Measurements from ENCODE around the gene EEF1A1. TPM values are rescaled to one million over a fixed set of nuclear protein-coding genes. Genes with fewer than 3 reads are reported as not detected.
A peak's percentile ranks its signal among the peaks of the same experiment; 100 is the strongest.

The EEF1A1 gene
- total and polyA plus RNA-seq, 2 of the 8 experiments (the other 6 are each of a cell fraction or from before 2014, with no cell fraction given), result 13,823 to 13,927 TPM

DNA sequence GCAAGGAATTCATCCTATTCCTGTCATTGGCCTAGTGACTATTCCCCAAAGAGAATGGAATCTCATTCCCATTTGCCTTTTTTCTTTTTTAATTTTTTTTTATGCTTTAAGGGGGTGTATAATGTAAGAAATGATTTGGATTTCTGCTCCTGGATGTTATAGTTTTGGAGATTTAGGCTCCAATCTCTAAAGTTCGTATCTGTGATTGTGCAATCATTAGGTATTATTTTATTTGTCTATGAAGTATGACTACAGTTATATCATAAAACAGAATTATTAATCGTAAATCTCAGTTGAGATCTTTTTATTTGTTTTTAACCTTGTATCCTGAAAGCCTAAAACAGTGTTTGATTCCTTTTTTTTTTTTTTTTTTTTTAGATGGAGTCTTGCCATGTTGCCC is 41.7 kb upstream of the EEF1A1 start:
- H3K23ac ChIP-seq (ENCODE audit: insufficient read length), result no peak overlapping the region
- no peaks in the 10 kb centered on the region for H3K9me3 ChIP-seq (ENCODE audit: insufficient read depth in 2 of 2, low read depth in 1 of 2, low read length in 1 of 2)
- ChIA-PET CTCF (ENCODE audit: partially characterized antibody) (interaction anchor here (2.9 kb wide), 1 partner anchor 14 kb away, joined by 10 read pairs; no protein-coding TSS in a partner anchor), POLR2A (ENCODE audit: partially characterized antibody) (interaction anchor here (45.0 kb wide), 1 partner anchor 41 kb away, joined by 1482 read pairs; the partner anchor contains the start of gene EEF1A1)
- H3K9ac ChIP-seq (replicated peaks in 1 of 4; ENCODE audit: extremely low read depth in 1 of 4, low read depth in 3 of 4, low read length in 3 of 4), result no peak overlapping the region
- no peak overlapping the region for H3K4me3 ChIP-seq (ENCODE audit: extremely low read depth in 1 of 4, insufficient read depth in 2 of 4, low read depth in 3 of 4, low read length in 4 of 4)
- no peak overlapping the region for H4K5ac ChIP-seq (ENCODE audit: insufficient read length, low read depth, low read length)
- no peak overlapping the region for H2BK20ac ChIP-seq (ENCODE audit: low read length)
- no peaks in the 10 kb centered on the region for H3K79me2 ChIP-seq (ENCODE audit: control insufficient read depth in 1 of 2, insufficient read depth in 2 of 2, low read length in 2 of 2)
- no peaks in the 10 kb centered on the region for H3K79me1 ChIP-seq (ENCODE audit: low read depth, low read length)
- H4K8ac ChIP-seq (ENCODE audit: extremely low read depth, insufficient read depth, low read length), result no peak overlapping the region
- H3K36me3 ChIP-seq (ENCODE audit: control insufficient read depth in 2 of 4, insufficient read depth in 4 of 4, low read length in 3 of 4), result no peaks in the 10 kb centered on the region
- no peak overlapping the region for H2BK12ac ChIP-seq (ENCODE audit: low read depth, low read length)
- peaks cover 5 to 21% (median 13%) of the 10 kb centered on the region in 4 experiments; a peak in 6 of 7 replicates for H3K4me1 ChIP-seq (replicated peaks in 1 of 4; ENCODE audit: control insufficient read depth in 3 of 4, insufficient read depth in 4 of 4, low read length in 3 of 4)
- 97% methylated on average over 2 of the region's 2 CpGs; no CpG with 5 or more reads in 1 of the 2 experiments for WGBS, 2 experiments (ENCODE audit: extremely low coverage in 1 of 2, insufficient coverage in 1 of 2, insufficient read length in 1 of 2, insufficient replicate concordance in 2 of 2, low coverage in 1 of 2, low lambda C conversion rate in 2 of 2, missing lambda C conversion rate in 1 of 2)
- H3K27me3 ChIP-seq (replicated peaks in 1 of 4; ENCODE audit: control insufficient read depth in 3 of 4, extremely low read depth in 1 of 4, insufficient read depth in 3 of 4, low read length in 3 of 4), result no peaks in the 10 kb centered on the region
- H3K4ac ChIP-seq (replicated peaks; ENCODE audit: insufficient read length, low read depth, low read length), result no peak overlapping the region
- H2BK5ac ChIP-seq (ENCODE audit: low read depth, low read length), result no peak overlapping the region
- no peaks in the 10 kb centered on the region for H3K23me2 ChIP-seq (ENCODE audit: low read depth, low read length)
- H2AK5ac ChIP-seq (ENCODE audit: low read depth, low read length), result no peak overlapping the region
- no peak for FAIRE-seq
- peak; percentile 60; the same call in 1 of the 2 replicates for TF ChIP-seq CEBPB (IDR thresholded peaks at IDR 0.05; ENCODE audit: low read depth, low read length)
- no peak for TF ChIP-seq CHD2 (IDR thresholded peaks at IDR 0.05; ENCODE audit: low read length)
- TF ChIP-seq, protein P1, sequence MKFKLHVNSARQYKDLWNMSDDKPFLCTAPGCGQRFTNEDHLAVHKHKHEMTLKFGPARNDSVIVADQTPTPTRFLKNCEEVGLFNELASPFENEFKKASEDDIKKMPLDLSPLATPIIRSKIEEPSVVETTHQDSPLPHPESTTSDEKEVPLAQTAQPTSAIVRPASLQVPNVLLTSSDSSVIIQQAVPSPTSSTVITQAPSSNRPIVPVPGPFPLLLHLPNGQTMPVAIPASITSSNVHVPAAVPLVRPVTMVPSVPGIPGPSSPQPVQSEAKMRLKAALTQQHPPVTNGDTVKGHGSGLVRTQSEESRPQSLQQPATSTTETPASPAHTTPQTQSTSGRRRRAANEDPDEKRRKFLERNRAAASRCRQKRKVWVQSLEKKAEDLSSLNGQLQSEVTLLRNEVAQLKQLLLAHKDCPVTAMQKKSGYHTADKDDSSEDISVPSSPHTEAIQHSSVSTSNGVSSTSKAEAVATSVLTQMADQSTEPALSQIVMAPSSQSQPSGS (IDR thresholded peaks at IDR 0.05; ENCODE audit: low read length), result no peak
- DNase-seq (ENCODE audit: low read depth in 1 of 2, low spot score in 2 of 2), result no peak
- H2AFZ ChIP-seq (ENCODE audit: low read length), result no peak overlapping the region
- no peak overlapping the region for H3K4me2 ChIP-seq (ENCODE audit: insufficient read depth in 1 of 2, low read depth in 2 of 2, low read length in 2 of 2)
- no peak overlapping the region for H2BK120ac ChIP-seq (replicated peaks; ENCODE audit: low read depth, low read length)
- no peak overlapping the region for H3K56ac ChIP-seq (replicated peaks; ENCODE audit: insufficient read length, low read depth, low read length)
- no peaks in the 10 kb centered on the region for H4K20me1 ChIP-seq (replicated peaks in 1 of 2; ENCODE audit: control insufficient read depth in 1 of 2, insufficient read depth in 2 of 2, low read length in 2 of 2)
- H4K91ac ChIP-seq (replicated peaks; ENCODE audit: insufficient read length, low read length), result peak overlapping the region; percentile 54
- H3K27ac ChIP-seq (ENCODE audit: low read depth, low read length), result no peak overlapping the region
- H3K14ac ChIP-seq (ENCODE audit: insufficient read length), result no peak overlapping the region
- H3K18ac ChIP-seq (ENCODE audit: extremely low read depth, low read length), result no peak overlapping the region
- no peak overlapping the region for H2BK15ac ChIP-seq (ENCODE audit: low read length)
